ENCODE results near the gene SKOR2. TPM values are rescaled to one million over a fixed set of nuclear protein-coding genes. Genes with fewer than 3 reads are reported as not detected.
A peak's percentile ranks its signal among the peaks of the same experiment; 100 is the strongest.
"Not testable (repeated sequence)": the region's sequence is repeated elsewhere in the genome, so short reads cannot be mapped to it uniquely, and the experiment has no call there.

The SKOR2 gene
- total RNA-seq, 1 donor from 2014 or later = not detected

DNA sequence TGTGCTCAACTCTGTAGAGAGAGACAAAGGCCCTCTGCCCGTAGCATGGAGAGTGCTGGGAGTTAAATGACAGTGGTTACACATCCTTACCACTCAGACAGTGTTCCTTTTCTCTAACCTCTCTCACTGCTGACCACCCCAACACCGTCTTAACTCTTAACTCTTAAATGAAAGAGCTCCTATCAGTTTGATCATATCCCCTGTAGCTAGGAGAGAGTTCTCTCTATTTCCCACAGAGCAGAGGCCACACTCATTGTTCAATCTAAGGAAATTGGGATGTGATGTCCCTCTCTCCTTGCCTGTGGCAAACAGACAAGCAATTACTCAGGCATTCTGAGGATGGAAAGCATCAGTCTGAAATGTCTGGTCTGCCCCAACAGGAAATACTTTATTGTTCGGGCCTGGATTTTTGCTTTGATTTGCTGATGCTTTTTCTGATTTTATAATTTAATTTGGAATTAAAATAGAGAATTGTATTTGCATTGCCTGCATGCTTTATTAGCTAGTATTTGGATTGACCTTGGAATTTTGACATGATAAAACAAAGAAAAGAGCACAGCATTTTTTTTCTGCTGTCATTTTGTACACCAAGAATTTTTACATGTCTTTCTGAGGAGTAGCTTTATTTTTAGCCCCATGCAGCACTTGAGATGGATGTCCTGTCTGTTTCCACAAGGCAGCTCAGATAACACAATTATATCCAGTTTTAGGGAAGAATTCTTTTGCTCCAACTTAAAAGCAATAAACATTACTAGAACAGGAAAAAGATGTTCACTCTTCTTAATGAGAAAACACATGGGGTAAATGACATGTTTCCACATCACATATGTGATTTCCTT, 47.6 kb downstream of the SKOR2 start:
- DNase-seq (ENCODE audit: low spot score in 2 of 2) = no peak
- no peak for FAIRE-seq

DNA sequence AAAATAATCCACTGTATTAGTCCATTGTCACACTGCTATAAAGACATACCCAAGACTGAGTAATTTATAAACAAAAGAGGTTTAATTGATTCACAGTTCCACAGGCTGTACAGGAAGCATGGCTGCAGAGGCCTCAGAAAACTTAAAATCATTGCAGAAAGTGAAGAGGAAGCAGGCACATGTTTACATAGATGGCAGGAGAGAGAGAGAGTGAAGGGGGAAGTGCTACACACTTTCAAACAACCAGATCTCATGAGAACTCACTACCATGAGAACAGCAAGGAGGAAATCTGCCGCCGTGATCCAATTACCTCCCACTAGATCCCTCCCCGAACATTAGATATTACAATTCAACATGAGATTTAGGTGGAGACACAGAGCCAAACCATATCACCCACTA, 55.5 kb downstream of the SKOR2 start:
- DNase-seq (ENCODE audit: low spot score in 2 of 2); FAIRE-seq: not testable (repeated sequence)

GRCh38 chr18:47191961-47192360, 59.5 kb downstream of the SKOR2 start:
- DNase-seq (ENCODE audit: low spot score in 2 of 2) (no peak), FAIRE-seq (no peak)

DNA sequence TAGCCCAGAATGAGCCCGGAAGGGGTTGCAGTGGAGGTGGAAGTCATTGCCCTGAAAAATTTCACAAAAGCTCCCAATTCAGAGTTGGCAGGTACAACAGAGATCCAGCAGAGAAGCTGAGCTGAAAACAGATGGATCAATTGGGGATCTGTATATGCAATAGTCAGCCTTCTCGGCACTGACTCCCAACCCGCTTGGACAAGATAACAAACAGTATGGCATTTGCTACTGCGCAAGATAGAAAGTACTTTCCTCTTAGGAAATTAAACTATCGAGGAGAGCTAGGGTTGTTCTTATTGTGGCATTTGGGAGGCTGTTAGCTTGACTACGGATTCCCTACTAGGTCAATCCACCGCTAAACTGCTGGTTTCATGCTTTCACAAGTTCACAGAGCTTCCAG, 63.7 kb downstream of the SKOR2 start:
- FAIRE-seq (no peak), DNase-seq (ENCODE audit: low spot score in 2 of 2) (no peak)

DNA sequence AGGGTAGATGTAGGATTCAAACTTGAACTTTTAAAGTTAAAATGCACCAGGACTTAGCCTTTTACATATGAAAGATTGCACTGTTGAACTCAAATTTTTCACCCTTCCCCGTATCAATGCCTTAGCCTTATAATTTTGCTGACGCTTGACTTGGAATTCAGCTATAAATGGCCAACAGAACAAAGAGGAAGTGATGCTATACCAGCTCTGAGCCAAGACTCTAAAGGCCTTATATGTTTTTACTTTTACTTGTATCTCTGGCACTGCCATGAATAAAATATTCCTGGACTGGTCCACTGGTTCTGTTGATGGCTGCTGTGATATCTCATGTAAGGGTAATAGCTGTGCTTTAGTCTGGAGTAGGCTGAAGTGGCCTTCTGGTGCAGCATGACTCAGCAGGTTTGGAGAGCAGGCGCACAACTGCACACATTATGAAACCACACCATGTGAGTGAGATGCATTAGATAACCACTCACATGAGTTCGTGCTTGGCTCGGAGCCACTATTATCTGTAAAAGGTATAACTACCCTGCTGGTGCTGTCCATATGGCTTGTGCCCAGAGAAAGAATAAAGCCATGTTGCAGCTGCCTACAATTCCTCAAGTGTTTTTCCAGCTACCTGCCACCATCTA, 66.9 kb downstream of the SKOR2 start:
- FAIRE-seq = no peak
- DNase-seq (ENCODE audit: low spot score in 2 of 2) = no peak

GRCh38 chr18:47182156-47182555, 69.3 kb downstream of the SKOR2 start:
- not testable (repeated sequence) for DNase-seq (ENCODE audit: low spot score in 2 of 2); FAIRE-seq

- FAIRE-seq (no peak), DNase-seq (ENCODE audit: low spot score in 2 of 2) (no peak)
Measured at GRCh38 chr18:47180765-47181164, 70.7 kb downstream of the SKOR2 start.

DNA sequence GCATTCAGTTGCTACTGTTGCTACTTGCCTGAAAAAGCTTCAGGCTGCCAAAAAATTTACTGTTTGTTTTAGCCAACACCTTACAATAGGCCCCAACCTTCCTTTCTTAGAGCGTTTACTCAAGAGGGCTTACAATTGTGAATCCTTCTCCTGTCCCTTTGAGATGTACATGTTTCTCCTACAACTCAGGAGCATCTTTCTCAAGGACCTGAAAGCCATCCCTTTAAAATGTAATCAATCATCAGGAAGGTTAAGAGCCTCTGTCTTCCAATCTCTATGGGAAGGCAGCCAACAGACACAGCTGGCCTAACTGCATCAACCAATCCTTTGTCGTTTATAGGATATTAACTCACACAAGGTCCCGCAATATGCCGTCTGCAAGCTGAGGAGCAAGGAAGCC, 71.9 kb downstream of the SKOR2 start:
- FAIRE-seq (no peak), DNase-seq (ENCODE audit: low spot score in 2 of 2) (no peak)

DNA sequence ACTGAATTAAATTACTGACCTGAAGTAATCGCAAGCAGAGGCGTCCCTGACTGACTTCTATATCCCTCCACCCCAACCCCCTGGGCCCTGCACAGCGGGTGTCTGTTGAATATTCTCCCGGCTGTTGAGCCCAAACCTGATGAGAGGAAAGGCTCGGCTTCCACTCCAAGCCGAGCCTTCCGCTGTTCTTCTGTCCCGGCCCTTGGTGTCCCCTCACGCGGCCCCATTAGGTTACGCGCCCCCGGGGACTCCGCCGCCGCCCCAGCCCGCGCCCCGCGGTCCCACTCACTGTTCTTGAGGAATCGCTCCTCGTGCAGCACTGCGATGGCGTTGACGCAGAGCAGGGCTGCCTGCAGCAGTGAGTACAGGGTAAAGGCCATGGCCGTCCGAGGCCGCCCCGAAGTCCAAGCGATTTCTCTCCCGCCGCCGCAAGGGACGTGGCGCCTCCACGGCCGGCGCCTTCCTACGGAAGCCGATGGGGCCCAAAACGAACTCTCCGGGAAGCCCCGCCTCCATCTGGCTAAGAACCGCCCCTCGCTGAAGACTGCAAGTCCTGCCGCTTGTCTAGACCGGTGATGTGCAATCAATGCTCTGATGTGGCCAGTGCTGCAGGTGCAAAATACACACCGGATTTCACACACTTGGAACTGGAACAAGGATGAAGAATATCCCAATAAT, 75.4 kb downstream of the SKOR2 start, which contains the start of gene IER3IP1:
Gene IER3IP1, minus strand, starts transcription at position 467 of the 678 bp plus-strand sequence. Its CDS starts 87 bp downstream, at position 380.
- FAIRE-seq (no peak), DNase-seq (ENCODE audit: low spot score in 2 of 2) (peak; percentile 87 to 90)

DNA sequence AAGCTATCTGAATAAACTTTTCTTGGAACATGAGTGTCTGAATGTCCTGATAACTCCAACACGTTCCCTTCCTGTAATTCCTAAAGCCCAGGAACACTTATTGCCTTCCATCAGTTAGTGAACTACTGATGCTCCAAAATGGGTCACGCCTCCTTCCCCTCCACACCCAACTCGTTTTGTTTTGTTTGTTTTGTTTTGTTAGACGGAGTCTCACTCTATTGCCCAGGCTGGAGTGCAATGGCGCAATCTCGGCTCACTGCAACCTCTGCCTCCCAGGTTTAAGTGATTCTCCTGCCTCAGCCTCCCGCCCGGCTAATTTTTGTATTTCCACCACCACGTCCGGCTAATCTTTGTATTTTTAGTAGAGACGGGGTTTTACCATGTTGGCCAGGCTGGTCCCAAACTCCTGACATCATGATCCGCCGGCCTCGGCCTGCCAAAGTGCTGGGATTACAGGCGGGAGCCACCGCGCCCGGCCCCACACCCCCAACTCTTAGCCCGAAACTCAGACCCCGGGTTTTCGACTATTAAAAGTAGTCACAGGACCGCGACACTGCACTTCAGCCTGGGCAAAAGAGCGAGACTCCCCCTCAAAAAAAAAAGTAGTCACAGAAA, 76.1 kb downstream of the SKOR2 start:
- no peak for FAIRE-seq
- DNase-seq (ENCODE audit: low spot score in 2 of 2) = no peak

DNA sequence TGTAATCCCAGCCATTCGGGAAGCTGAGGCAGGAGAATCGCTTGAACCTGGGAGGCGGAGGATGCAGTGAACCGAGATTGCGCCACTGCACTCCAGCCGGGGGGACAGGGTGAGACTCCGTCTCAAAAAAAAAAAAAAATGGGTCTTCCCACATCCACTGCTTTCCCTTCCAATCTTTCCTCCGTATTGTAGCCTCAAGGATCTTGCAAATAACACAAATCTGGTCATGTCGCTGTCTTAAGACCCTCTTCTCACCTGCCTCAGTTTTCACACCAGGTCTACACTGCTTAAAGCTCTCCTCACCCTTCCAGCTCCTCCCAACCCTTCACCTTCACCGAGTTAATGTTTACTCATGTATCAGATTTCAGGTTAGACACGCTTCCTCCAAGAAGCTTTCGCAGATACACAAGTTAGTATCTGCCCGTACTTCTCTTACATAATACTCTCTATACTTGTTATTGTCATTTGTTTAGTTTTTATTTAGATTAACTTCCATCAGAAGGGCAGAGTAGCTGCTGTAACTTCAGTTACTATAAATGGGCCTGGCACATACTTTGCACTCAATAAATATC, 76.8 kb downstream of the SKOR2 start:
- DNase-seq (ENCODE audit: low spot score in 2 of 2) (no peak), FAIRE-seq (no peak)

DNA sequence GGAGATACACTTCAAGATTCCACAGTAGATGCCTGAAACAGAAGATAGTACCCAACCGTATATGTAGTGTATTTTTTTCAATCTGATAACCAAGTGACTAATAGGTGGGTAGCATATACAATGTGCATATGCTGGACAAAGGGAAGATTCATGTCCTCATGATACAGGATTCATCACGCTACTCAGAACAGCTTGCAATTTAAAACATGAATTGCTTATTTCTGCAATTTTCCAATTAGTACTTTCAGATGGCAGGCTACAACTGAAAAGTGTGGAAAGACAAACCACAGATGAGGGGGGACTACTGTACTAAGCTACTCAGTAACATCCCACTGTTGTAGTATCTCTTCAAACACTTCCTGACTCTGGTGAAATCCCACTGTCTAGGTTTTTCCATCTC, 79.0 kb downstream of the SKOR2 start:
- FAIRE-seq = no peak
- no peak for DNase-seq (ENCODE audit: low spot score in 2 of 2)

DNA sequence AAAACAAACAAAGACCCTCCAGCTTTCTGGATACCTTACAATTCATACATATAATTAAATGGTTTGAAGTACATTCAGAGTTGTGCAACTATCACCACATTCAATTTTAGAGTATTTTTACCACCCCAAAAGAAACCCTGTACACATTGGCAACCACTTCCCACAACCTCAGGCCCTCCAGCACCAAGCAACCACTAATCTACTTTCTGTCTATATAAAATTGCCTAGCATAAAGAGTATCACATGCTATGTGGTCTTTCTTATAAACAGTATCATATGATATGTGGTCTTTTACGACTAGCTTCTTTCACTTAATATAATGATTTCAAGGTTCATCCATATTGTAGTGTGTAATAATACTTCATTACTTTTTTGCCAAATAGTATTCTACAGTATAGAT, 82.5 kb downstream of the SKOR2 start:
- no peak for FAIRE-seq
- DNase-seq (ENCODE audit: low spot score in 2 of 2) = no peak

DNA sequence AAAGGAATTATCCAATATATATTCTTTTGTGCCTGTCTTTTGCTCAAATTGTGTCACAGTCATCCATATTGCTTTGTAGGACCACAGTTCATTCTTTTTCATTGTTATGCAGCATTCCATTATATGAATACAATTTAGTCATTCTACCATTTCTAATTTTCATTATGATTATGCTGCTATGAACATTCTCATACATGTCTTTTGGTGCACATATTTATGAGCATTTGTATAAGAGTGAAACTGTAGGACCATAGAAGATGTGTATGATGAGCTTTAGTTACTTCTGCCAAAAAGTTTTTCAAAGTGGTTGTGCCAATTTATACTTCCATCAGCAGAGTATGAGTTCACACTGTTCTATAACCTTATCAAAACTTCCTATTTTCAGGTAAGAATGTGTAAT, 83.0 kb downstream of the SKOR2 start:
- no peak for DNase-seq (ENCODE audit: low spot score in 2 of 2)
- no peak for FAIRE-seq

DNA sequence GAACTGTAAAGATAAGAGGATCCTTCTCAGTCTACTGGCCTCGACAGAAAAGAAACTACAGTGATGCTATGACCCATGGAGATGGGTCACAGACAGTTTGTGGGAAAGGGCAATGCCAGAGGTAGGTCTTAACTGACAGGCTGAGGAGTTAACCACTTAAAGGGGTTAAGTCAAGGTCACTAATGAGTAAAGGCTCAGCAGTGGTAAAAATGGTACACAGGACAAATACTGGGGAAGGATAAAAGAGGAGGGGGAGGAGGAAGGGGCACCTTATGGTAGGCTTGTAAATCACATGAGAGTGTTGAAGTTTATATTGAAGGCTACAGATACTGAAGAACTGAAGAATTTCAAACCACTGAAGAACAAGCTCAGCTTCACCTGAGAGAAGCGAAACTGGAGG, 85.2 kb downstream of the SKOR2 start:
- DNase-seq (ENCODE audit: low spot score in 2 of 2) (no peak), FAIRE-seq (no peak)

GRCh38 chr18:47163241-47163640, 88.2 kb downstream of the SKOR2 start:
- no peak for FAIRE-seq

GRCh38 chr18:47160256-47160655, 91.2 kb downstream of the SKOR2 start:
- FAIRE-seq = no peak
- no peak for DNase-seq (ENCODE audit: low spot score in 2 of 2)

More at GRCh38 chr18:47163241-47163640, 88.2 kb downstream of the SKOR2 start:
- DNase-seq (ENCODE audit: low spot score in 2 of 2) = no peak

- FAIRE-seq; DNase-seq (ENCODE audit: low spot score in 2 of 2): not testable (repeated sequence)
Measured at GRCh38 chr18:47158404-47158803, 93.1 kb downstream of the SKOR2 start.

All from frontal cortex (tissue), 4 donors.